HepG2 (cell line): ENCODE measurements around the gene CDC14C. TPM values are rescaled to one million over a fixed set of nuclear protein-coding genes. Genes with fewer than 3 reads are reported as not detected.
"Not testable (repeated sequence)": the region's sequence is repeated elsewhere in the genome, so short reads cannot be mapped to it uniquely, and the experiment has no call there.

Source experiments
- ATAC-seq: fragments of 200-7000 bp; cut with Tn5 transposase; 3 replicates; pipeline ENCODE4 v1.9.1; 2020; ENCODE audit warnings: mild to moderate bottlenecking, moderate library complexity
- BruUV-seq: library from RNA; stranded (reverse); fragments of 400-500 nt; replicated peaks from 2 replicates; lab custom pipeline; 2021; lab: Mats Ljungman, UMichigan
- CTCF ChIA-PET: fragments of 300-600 bp; formaldehyde crosslinking; extraction: SDS; loops from one replicate; lab custom pipeline; 2021; ENCODE audit warnings: low total read pairs, inconsistent platforms, low intra/inter-chr PET ratio; lab: Yijun Ruan, JAX
- POLR2A ChIA-PET: fragments of 350-600 bp; sonication (Branson Sonifier 250); formaldehyde crosslinking; loops from one replicate; lab custom pipeline; 2020; ENCODE audit warnings: antibody characterized with exemption, inconsistent platforms; lab: Yijun Ruan, JAX
- DNase-seq: peaks from one replicate; pipeline ENCODE4 v3.0.0-alpha.2; 2015; ENCODE audit warnings: low spot score
- FAIRE-seq: peaks from 3 replicates; lab custom pipeline; 2011; peaks lifted over from hg19 to GRCh38; lab: Jason Lieb, UNC
- H2AFZ ChIP-seq: one replicate; pipeline ENCODE4 v1.6.1; 2011; ENCODE audit warnings: low read length, inconsistent platforms
- H3K27ac ChIP-seq: fragments of 300-600 bp; 3 replicates; pipeline ENCODE4 v1.8.0; 2011; ENCODE audit warnings: mixed run types, mild to moderate bottlenecking, mixed read lengths, low read length, inconsistent platforms; ENCODE audit not compliant: insufficient read depth; ENCODE audit errors: extremely low read length
- H3K27me3 ChIP-seq, 2 experiments: fragments of 200-600 bp in 1 of 2; 2 replicates in 1 of 2; 3 replicates in 1 of 2; pipeline versions ENCODE4 v1.6.0 to v1.8.0; 2011; ENCODE audit warnings: low read length in 2 of 2, mild to moderate bottlenecking in 2 of 2, moderate library complexity in 2 of 2, inconsistent platforms in 1 of 2; ENCODE audit not compliant: insufficient read depth in 2 of 2, control insufficient read depth in 1 of 2
- H3K36me3 ChIP-seq, 2 experiments: fragments of 200-600 bp in 1 of 2; replicated peaks in 1 of 2; 2 replicates in 1 of 2; 3 replicates in 1 of 2; pipeline versions ENCODE4 v1.5.1 to v1.8.0; 2011; ENCODE audit warnings: low read length in 2 of 2, inconsistent platforms in 1 of 2; ENCODE audit not compliant: insufficient read depth in 2 of 2, control insufficient read depth in 1 of 2
- H3K4me1 ChIP-seq: 2 replicates; pipeline ENCODE4 v1.5.1; 2012; ENCODE audit warnings: low read length, inconsistent platforms; ENCODE audit not compliant: insufficient read depth
- H3K4me2 ChIP-seq: 2 replicates; pipeline ENCODE4 v1.6.0; 2011; ENCODE audit warnings: low read depth, low read length, inconsistent platforms
- H3K4me3 ChIP-seq, 3 experiments: fragments of 200-600 bp in 1 of 3; sonication (generic), shearing (Covaris generic) in 1 of 3; replicated peaks in 1 of 3; 2 replicates each; pipeline ENCODE4 v1.5.1; 2011 to 2016; ENCODE audit warnings: low read length in 3 of 3, inconsistent platforms in 2 of 3, low read depth in 2 of 3, mild to moderate bottlenecking in 2 of 3, control low read depth in 1 of 3, mixed read lengths in 1 of 3; ENCODE audit not compliant: insufficient read depth in 1 of 3
- H3K79me2 ChIP-seq: one replicate; pipeline ENCODE4 v1.6.1; 2011; ENCODE audit warnings: low read length, inconsistent platforms; ENCODE audit not compliant: insufficient read depth
- H3K9ac ChIP-seq: 2 replicates; pipeline ENCODE4 v1.6.0; 2011; ENCODE audit warnings: mild to moderate bottlenecking, low read depth, low read length, inconsistent platforms; ENCODE audit not compliant: insufficient read depth
- H3K9me3 ChIP-seq: 2 replicates; pipeline ENCODE4 v1.5.1; 2012; ENCODE audit warnings: mild to moderate bottlenecking, low read length
- H4K20me1 ChIP-seq: 2 replicates; pipeline ENCODE4 v1.6.0; 2011; ENCODE audit warnings: inconsistent platforms, mild to moderate bottlenecking, low read length, moderate library complexity; ENCODE audit not compliant: insufficient read depth
- BORCS8-MEF2B ChIP-seq: sonication (generic); formaldehyde crosslinking; IDR thresholded peaks from 2 replicates; pipeline ENCODE4 v1.8.0; 2022; ENCODE audit warnings: mild to moderate bottlenecking, missing genetic modification reagents
- ETS1 ChIP-seq: sonication (generic); formaldehyde crosslinking; IDR thresholded peaks from 2 replicates; pipeline ENCODE4 v1.4.0; 2020; ENCODE audit warnings: missing genetic modification reagents
- NBN ChIP-seq: fragments of 450-650 bp; conservative IDR thresholded peaks from 2 replicates; pipeline ENCODE4 v1.6.1; 2017
- WGBS: methylation state at CpG from one replicate; pipeline ENCODE4 v1.1.6; 2017; ENCODE audit warnings: low lambda C conversion rate; 5-methylcytosine and 5-hydroxymethylcytosine counted together
- in situ Hi-C: cut with HindIII; loops from 2 replicates; pipeline ENCODE4 v1.10.0; 2017; ENCODE audit warnings: low pct_unique_long_range_greater_than_20kb; ENCODE audit not compliant: extremely low pct_ligation_motif_present
- intact Hi-C: fragments of 100-400 bp; cut with micrococcal nuclease; formaldehyde crosslinking; loops from one replicate; pipeline ENCODE4 v1.10.0; 2022; ENCODE audit not compliant: unreplicated experiment
- polyA plus RNA-seq, 8 experiments: library from polyadenylated mRNA; depleted of rRNA in 3 of 8; stranded (reverse) in 7 of 8; unstranded in 1 of 8; fragments of >200 nt; fragmentation: Illumina TruSeq in 4 of 8; extraction: Trizol in 4 of 8; gene quantifications; 2 replicates each; pipeline versions ENCODE4 v1.2.1 to v1.2.3, GENCODE V29; 2011 to 2016; ENCODE audit warnings: low read depth in 4 of 8, missing spikeins in 1 of 8, mixed read lengths in 1 of 8; ENCODE audit not compliant: insufficient read depth in 1 of 8
- total RNA-seq, 5 experiments: library from RNA; depleted of rRNA; stranded (reverse); fragments of >200 nt; fragmentation: Illumina TruSeq; extraction: Trizol; gene quantifications; 2 replicates each; pipeline ENCODE4 v1.2.3, GENCODE V29; 2016; ENCODE audit warnings: low read depth in 1 of 5
- TF ChIP-seq, protein P1 (sequence below): IDR thresholded peaks from 2 replicates; pipeline ENCODE4 v1.6.1; 2012; ENCODE audit warnings: inconsistent platforms
- TF ChIP-seq, protein P2 (sequence below): sonication (generic); formaldehyde crosslinking; IDR thresholded peaks from 2 replicates; pipeline ENCODE4 v1.9.0; 2021; ENCODE audit warnings: missing genetic modification reagents, borderline replicate concordance

Gene CDC14C
- total and polyA plus RNA-seq, 2 of the 13 experiments (the other 11 are each of a cell fraction or from before 2014, with no cell fraction given): 0.09 TPM; not detected in 1

GRCh38 chr7:48904975-48905374 is 19.4 kb upstream of the CDC14C start (continued):
- no peak for TF ChIP-seq ETS1 (CRISPR knock-in tag)
- TF ChIP-seq NBN: no peak
- TF ChIP-seq, protein P1, sequence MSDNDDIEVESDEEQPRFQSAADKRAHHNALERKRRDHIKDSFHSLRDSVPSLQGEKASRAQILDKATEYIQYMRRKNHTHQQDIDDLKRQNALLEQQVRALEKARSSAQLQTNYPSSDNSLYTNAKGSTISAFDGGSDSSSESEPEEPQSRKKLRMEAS: no peak
- TF ChIP-seq, protein P2, sequence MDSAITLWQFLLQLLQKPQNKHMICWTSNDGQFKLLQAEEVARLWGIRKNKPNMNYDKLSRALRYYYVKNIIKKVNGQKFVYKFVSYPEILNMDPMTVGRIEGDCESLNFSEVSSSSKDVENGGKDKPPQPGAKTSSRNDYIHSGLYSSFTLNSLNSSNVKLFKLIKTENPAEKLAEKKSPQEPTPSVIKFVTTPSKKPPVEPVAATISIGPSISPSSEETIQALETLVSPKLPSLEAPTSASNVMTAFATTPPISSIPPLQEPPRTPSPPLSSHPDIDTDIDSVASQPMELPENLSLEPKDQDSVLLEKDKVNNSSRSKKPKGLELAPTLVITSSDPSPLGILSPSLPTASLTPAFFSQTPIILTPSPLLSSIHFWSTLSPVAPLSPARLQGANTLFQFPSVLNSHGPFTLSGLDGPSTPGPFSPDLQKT (CRISPR knock-in tag): no peak
- no peak for TF ChIP-seq BORCS8-MEF2B (CRISPR knock-in tag)

GRCh38 chr7:48905686-48906085 is 18.7 kb upstream of the CDC14C start:
- H3K4me2 ChIP-seq, DNase-seq, H2AFZ ChIP-seq, H3K9me3 ChIP-seq, CTCF ChIA-PET, ATAC-seq, POLR2A ChIA-PET, H3K27me3 ChIP-seq, H4K20me1 ChIP-seq, H3K27ac ChIP-seq, intact Hi-C loops, BruUV-seq, H3K4me3 ChIP-seq, H3K4me1 ChIP-seq, H3K36me3 ChIP-seq, H3K9ac ChIP-seq, H3K79me2 ChIP-seq, FAIRE-seq, in situ Hi-C loops: not testable (repeated sequence)
- 44% methylated on average over 6 of the region's 6 CpGs for WGBS

DNA sequence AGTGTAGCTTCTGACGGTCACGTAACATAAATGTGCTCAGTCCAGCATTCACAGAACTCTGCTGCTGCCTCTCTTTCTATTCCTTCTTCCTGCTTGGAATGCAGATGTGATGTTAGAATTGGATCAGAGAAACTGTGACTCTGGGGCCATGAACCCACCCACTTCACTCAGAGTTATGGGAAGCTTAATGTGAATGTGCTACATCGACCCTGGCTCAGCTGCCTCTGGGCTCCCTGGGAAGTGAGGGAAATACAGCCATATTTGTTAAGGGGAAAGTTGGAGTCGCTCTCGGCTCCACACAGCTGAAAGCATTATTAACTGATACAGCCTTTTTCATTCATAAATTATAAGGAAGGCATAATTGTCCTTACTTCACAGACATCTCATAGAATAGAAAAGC is 14.5 kb upstream of the CDC14C start:
- DNase-seq, H3K4me1 ChIP-seq, CTCF ChIA-PET, POLR2A ChIA-PET, H3K4me2 ChIP-seq, intact Hi-C loops, BruUV-seq, H3K4me3 ChIP-seq, H3K27me3 ChIP-seq, H3K9me3 ChIP-seq, H3K36me3 ChIP-seq, H3K27ac ChIP-seq, H4K20me1 ChIP-seq, ATAC-seq, H2AFZ ChIP-seq, in situ Hi-C loops, FAIRE-seq, H3K79me2 ChIP-seq, H3K9ac ChIP-seq: not testable (repeated sequence)
- WGBS: 10% methylated on average over 5 of the region's 5 CpGs
